Gastroesophageal sphincter (tissue), 3 donors: ENCODE measurements around the gene ZNF90.

Source experiments
- CTCF ChIP-seq, 4 experiments: fragments of 200-600 bp in 2 of 4; fragments of 450-650 bp in 2 of 4; sonication (generic) in 1 of 4; IDR thresholded peaks; one replicate each; pipeline ENCODE4 v1.5.1; 2017 to 2019; ENCODE audit warnings: antibody characterized with exemption in 4 of 4, mild to moderate bottlenecking in 2 of 4, moderate library complexity in 2 of 4
- POLR2A ChIP-seq, 2 donors: fragments of 450-650 bp; IDR thresholded peaks; one replicate each; pipeline ENCODE4 v1.6.1; 2017; ENCODE audit warnings: antibody characterized with exemption in 2 of 2, mild to moderate bottlenecking in 2 of 2, moderate library complexity in 1 of 2
- POLR2AphosphoS5 ChIP-seq: sonication (generic); formaldehyde crosslinking; IDR thresholded peaks from one replicate; pipeline ENCODE4 v1.6.1; 2017; ENCODE audit warnings: antibody characterized with exemption

- no peak for TF ChIP-seq CTCF (IDR thresholded peaks at IDR 0.05)
- no peak for TF ChIP-seq POLR2A (IDR thresholded peaks at IDR 0.05)
- no peak for TF ChIP-seq POLR2AphosphoS5
Measured at GRCh38 chr19:20103091-20103740, 25.4 kb downstream of the ZNF90 start.
